EH (cell line): ENCODE measurements around the gene ZNF705A.
"Not testable (repeated sequence)": the region's sequence is repeated elsewhere in the genome, so short reads cannot be mapped to it uniquely, and the experiment has no call there.

Experiments used
- DNase-seq: peaks from one replicate; pipeline ENCODE4 v3.0.0-alpha.2; 2015; ENCODE audit warnings: low read depth

The ZNF705A gene

DNA sequence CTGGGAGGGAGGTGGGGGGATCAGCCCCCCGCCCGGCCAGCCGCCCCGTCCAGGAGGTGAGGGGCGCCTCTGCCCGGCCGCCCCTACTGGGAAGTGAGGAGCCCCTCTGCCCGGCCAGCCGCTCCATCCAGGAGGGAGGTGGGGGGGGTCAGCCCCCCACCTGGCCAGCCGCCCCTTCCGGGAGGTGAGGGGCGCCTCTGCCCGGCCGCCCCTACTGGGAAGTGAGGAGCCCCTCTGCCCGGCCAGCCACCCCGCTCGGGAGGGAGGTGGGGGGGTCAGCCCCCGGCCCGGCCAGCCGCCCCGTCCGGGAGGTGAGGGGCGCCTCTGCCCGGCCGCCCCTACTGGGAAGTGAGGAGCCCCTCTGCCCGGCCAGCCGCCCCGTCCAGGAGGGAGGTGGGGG, 27.4 kb downstream of the ZNF705A start:
- DNase-seq = not testable (repeated sequence)

DNA sequence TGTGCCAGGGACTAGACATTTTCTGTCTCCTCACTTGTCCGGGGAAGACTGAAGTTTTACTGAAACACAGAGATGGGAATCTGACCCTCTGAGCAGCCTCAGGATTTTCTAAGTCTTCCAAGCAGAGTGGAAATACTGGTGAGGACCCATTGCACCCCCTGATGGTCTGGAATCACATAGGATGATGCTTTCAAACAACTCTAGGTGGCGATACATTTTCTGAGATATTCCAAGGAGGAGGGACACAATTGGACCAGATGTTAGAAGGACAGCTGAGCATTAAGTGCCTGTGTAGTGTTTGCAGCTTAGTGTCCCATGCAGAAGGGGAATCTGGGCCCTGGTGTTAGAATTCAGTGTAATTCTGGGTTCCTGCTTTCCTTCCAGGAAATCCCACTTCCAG, 31.3 kb downstream of the ZNF705A start:
- DNase-seq = peak; percentile 27

DNA sequence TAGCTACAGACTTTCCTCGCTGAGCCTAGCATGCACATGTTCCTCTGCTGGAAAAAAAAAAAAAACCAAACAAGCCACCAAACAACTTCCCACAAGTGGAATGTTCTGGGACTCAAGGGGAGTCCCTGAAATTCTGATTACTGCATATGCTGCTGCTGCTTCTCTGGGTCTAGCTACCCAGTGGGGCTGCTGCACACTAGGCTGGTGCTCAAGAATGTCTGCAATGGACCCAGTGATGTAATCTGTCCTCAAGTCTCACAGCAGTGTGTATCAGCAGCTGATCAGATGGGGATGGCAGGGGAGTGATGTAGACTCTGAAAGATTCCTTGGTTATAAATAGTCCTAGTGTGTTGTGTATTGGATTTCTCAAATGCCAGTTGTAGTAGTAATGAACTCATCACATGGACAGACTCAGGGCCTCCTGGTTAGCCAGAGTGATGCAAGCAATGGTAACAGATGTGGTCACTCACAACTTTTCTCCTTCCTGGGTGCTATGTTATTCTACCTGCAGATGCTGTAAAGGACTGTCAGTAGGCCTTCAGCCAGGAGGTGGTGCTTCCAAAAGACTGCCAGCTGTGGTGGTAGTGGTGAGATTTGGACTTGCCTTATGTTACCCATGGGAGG, 41.0 kb downstream of the ZNF705A start:
- DNase-seq = peak; percentile 96

DNA sequence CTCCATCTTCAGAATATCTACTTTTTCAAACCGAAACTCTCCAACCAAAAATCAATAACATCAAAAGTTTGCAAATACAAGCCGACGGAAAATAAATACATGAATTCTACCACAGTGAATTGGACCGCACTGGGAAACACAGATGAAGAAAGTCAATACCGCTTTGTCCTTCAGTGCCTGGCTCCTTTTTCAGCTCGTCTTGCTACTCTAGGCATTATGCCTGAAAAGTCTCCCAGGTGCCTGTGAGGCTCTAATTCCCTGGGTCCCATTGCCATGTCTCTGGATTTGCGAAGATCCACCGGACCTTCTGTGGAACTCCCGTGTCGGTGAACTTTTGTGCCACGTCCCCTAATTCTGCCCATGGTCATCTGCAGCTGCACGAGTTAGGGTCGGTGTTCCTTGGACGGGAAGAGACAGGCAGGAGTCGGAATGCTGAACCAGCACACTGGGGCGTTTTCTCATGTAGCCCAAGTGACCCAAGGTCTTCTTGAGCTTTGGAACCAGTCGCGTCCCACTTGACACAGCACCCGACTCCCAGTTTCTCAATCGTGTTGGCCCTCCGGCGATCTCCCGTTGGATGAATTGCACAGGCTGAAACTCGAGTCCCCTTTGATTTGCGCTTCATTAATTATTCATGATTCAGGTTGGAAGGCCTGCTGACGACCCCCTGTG, 62.0 kb downstream of the ZNF705A start:
- not testable (repeated sequence) for DNase-seq

DNA sequence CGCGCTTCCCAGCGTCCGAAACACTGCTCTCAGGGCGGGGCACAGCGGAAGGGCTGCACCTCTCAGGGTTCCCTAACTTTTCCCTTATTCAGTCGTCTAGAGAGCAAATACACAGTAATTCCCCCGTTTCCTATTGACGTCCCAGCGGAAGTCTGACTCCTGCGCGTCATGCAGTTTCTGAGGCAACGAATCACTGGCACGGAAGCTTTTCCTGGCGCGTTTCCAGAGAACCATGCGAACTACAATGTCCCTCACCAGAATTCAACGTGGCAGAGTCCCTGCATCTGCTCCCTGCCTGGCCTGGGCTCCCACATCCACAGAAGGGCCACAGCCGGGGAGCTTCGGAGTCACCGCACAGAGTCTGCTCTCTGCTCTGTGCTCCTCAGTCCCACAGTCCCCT, 64.6 kb downstream of the ZNF705A start:
- DNase-seq = not testable (repeated sequence)

DNA sequence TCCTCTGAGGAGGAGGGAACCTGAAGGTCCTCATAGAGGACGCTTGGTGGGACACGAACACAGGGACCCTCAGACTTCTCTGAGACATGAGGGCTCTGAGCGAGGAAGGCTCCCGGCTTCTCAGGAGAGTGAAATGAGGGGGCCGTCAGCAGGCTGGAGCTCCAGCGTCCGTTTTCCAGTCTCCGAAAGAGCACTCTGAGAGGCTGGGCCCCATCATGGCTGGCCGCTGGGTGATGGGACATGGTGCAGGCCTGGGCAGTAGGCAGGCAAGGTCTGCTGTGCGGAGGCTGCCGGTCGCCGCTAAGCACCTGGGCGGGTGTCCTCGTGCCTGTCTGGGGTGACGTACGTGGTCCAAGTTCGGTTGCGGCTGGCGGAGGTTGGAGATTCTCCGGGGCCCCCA, 65.0 kb downstream of the ZNF705A start:
- DNase-seq = not testable (repeated sequence)

DNA sequence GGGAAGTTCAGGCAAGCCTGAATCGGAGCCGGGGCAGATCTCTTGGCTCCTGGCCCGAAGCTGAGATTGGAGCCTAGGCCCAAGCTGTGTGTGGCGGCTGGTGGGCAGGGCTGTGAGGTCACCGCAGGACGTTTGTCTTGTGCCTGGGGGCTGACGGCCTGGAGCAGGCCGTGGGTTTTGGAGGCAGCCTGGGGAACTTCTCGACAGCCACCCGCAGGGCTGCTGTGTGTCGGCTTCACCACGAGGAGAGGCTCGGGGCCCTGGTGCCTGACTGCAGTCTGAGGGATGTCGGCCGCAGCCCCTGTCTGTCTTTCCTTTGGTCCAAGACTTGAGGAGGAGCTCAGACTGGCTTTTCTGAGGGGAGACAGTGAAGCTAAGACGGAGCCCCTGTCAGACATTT, 65.5 kb downstream of the ZNF705A start:
- DNase-seq = not testable (repeated sequence)

DNA sequence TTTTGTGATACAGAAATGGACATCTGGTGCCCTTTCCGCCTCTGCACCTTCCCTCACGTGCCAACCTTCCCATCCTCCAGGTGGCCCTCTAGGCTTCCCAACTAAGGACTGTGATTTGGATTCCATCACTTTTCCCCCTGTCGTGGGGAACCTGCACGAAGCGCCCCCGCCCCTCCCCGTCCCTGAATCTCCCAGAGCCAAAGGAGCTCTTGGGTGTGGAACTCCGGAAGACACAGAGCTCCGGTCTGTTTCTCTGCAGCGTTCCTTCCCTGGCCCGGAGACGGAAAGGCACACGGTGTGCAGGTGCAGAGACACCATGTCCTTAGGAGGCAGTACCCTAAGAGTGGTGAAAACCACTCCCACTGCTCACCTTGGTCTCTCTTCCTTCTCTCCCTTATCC, 66.8 kb downstream of the ZNF705A start:
- DNase-seq = not testable (repeated sequence)

DNA sequence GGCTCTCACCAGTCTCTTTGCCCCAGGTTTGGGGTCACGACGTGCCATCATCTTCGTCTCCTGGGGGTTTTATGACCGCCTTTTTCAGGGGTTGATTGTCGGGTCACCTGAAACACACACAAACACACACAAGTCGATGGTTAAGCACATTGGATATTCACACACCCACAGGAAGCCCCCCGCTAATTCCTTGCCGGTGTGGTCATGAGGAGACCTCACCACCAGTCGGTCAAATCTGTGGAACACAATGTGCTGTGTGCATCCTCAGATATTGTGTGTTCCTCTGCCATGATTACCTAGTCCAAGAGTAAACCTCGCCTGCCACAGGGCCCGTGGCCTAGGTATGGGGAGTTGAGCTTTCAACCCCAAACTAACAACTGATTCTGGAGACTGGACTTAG, 68.0 kb downstream of the ZNF705A start:
- DNase-seq = not testable (repeated sequence)

DNA sequence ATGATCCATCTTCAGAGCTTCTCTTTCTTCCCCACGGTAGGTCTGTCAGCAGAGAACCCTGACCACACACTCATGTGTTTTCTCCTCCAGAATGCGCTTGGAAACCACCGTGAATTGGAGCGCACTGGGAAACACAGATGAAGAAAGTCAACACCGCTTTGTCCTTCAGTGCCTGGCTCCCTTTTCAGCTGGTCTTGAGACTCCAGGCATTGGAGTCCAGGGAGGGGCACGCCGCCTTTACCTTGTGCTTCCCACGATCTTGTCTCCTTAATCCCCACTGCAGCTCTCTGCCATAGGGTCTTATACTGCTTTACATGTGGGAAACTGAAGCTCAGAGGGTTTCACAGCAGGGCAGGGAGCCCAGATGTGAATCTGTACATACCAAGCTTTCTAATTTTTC, 69.5 kb downstream of the ZNF705A start:
- DNase-seq = no peak

DNA sequence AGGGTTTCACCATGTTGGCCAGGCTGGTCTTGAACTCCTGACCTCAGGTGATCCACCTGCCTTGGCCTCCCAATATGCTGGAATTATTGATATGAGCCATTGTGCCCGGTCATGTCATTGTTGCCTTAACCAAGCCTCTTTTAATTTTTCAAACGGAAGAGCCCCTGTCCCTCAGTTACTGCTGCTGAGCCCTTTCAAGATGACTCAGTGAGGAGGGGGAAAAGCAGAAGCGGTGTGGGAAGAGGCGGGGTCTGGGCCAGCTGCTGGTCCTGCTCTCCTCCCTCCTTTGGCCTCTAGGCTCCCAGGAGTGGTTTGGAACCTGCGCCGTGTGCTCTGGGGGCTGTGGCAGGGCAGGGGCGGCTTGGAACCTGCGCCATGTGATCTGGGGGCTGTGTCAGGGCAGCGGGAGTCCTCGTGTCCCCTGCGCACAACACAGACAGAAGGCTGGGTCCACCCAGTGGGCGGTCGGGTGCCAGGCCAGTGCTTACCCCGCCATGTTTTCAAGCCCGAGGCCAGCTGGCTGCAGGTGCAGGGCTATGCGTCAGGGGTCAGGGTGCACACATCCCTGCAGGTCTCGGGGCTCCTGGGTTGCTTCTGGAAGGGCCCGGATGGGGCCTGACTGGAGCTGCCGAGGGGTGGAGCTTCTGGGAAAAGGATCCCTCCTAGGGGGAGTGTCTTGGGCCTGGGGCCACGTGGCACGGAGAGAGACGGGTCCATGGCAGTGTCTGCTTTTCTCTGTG, 70.3 kb downstream of the ZNF705A start, which contains the start of gene FAM90A1:
Gene FAM90A1 (minus strand): TSS at position 627 of the 740 bp plus-strand sequence. CDS start 2,786 bp downstream, outside the sequence.
- peak; percentile 25 for DNase-seq

DNA sequence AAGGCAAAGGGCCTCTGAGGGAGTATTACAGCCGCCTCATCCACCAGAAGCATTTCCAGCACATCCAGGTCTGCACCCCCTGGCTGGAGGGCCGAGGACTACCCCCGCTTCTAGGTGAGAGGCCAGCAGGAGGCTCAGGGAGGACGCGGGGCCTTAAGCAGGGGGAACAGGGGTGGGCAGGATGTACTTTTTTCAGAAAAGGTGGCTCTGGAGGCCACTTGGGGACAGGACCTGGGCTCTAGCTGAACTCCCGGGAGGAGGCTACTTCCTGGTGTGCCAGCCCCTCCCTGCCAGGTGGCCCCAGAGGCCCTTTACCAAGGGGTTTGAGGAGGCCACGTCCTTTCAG, 70.9 kb downstream of the ZNF705A start:
- DNase-seq = not testable (repeated sequence)

DNA sequence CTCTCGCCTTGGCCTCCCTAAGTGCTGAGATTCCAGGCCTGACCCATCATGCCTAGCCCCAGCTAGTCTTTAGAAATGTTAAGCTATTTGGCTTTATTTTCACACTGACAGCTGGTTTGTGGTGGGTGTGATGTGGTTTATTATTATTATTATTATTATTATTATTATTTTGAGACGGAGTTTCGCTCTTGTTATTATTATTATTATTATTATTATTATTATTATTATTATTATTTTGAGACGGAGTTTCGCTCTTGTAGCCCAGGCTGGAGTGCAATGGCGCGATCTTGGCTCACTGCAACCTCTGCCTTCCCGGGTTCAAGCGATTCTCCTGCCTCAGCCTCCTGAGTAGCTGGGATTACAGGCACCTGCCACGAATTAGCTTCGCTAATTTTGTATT, 71.8 kb downstream of the ZNF705A start:
- DNase-seq = not testable (repeated sequence)

DNA sequence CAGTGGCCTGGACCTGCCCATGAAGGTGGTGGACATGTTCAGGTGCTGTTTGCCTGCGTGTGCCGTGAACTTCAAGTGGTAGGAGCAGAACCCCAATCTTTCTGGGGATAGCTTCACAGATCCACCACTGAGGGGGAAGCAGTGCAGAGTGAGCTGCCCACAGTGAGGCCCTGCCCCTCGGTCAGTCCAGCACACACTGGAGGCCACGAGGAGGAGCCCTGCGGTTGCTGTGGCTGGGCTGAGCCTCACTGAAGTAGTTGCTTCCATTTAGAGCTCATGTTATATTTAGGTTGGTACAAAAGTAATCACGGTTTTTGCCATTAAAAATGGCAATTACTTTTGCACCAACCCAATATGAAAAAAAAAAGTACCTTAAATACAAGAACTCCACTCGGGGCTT, 72.7 kb downstream of the ZNF705A start:
- DNase-seq = not testable (repeated sequence)
